IPS DF 6.9 (cell line): Measurements from ENCODE around the gene DIP2C.

Source experiments
- DNase-seq: peaks from one replicate; pipeline ENCODE4 v3.0.0-alpha.2; 2013; ENCODE audit warnings: low read depth, low spot score
- H3K27ac ChIP-seq: one replicate; pipeline ENCODE4 v1.5.1; 2013; ENCODE audit warnings: low read length, control low read depth
- H3K27me3 ChIP-seq: 2 replicates; pipeline ENCODE4 v1.6.1; 2013; ENCODE audit warnings: mild to moderate bottlenecking, low read length; ENCODE audit not compliant: control insufficient read depth, insufficient read depth
- H3K36me3 ChIP-seq: 2 replicates; pipeline ENCODE4 v1.6.1; 2013; ENCODE audit warnings: low read length; ENCODE audit not compliant: control insufficient read depth, insufficient read depth
- H3K4me1 ChIP-seq: 2 replicates; pipeline ENCODE4 v1.6.1; 2013; ENCODE audit warnings: low read length; ENCODE audit not compliant: control insufficient read depth, insufficient read depth
- H3K4me3 ChIP-seq: 2 replicates; pipeline ENCODE4 v1.5.1; 2013; ENCODE audit warnings: mild to moderate bottlenecking, low read length
- H3K9me3 ChIP-seq: 2 replicates; pipeline ENCODE4 v1.6.1; 2013; ENCODE audit warnings: low read length, inconsistent platforms; ENCODE audit not compliant: control insufficient read depth, insufficient read depth
- WGBS: extraction: QIAGEN DNeasy Blood & Tissue Kit; methylation state at CpG from one replicate; pipeline ENCODE4 v1.1.7; 2013; ENCODE audit warnings: mixed read lengths, missing lambda C conversion rate; ENCODE audit not compliant: insufficient read length, insufficient coverage; 5-methylcytosine and 5-hydroxymethylcytosine counted together

DIP2C gene

GRCh38 chr10:494149-494542, 195.3 kb downstream of the DIP2C start:
- no peaks in the 10 kb centered on the region for H3K27me3 ChIP-seq
- WGBS, result no CpG with 5 or more reads among the region's 5 CpGs

GRCh38 chr10:493391-494148, 195.9 kb downstream of the DIP2C start:
- Histone ChIP-seq H3K4me1 (no peaks in the 10 kb centered on the region; the same call in 1 of the 2 replicates), H3K9me3 (no peaks in the 10 kb centered on the region), H3K4me3 (no peak overlapping the region), H3K36me3 (no peaks in the 10 kb centered on the region), H3K27ac (no peak overlapping the region), H3K27me3 (no peaks in the 10 kb centered on the region)
- WGBS, result no CpG with 5 or more reads among the region's 21 CpGs
- DNase-seq, result no peak

More at GRCh38 chr10:494149-494542, 195.3 kb downstream of the DIP2C start:
- no peak for DNase-seq
- H3K4me3 ChIP-seq, result no peak overlapping the region
- no peaks in the 10 kb centered on the region for H3K36me3 ChIP-seq
- H3K4me1 ChIP-seq, result no peaks in the 10 kb centered on the region; the same call in 1 of the 2 replicates
- H3K9me3 ChIP-seq, result no peaks in the 10 kb centered on the region
- H3K27ac ChIP-seq, result no peak overlapping the region

GRCh38 chr10:492836-493235, 196.6 kb downstream of the DIP2C start:
- Histone ChIP-seq H3K36me3 (no peaks in the 10 kb centered on the region), H3K4me1 (peaks cover 1% of the 10 kb centered on the region; the same call in 1 of the 2 replicates), H3K27me3 (no peaks in the 10 kb centered on the region), H3K27ac (no peak overlapping the region), H3K9me3 (no peaks in the 10 kb centered on the region), H3K4me3 (no peak overlapping the region)
- no peak for DNase-seq
- no CpG with 5 or more reads among the region's 10 CpGs for WGBS

GRCh38 chr10:491667-492424, 197.6 kb downstream of the DIP2C start:
- H3K27ac ChIP-seq, result no peak overlapping the region
- no peak overlapping the region for H3K4me3 ChIP-seq
- no peaks in the 10 kb centered on the region for H3K9me3 ChIP-seq
- no peaks in the 10 kb centered on the region for H3K27me3 ChIP-seq
- peaks cover 1% of the 10 kb centered on the region; the same call in 1 of the 2 replicates for H3K4me1 ChIP-seq
- no peaks in the 10 kb centered on the region for H3K36me3 ChIP-seq
- DNase-seq, result no peak
- no CpG with 5 or more reads among the region's 16 CpGs for WGBS

GRCh38 chr10:490891-491571, 198.4 kb downstream of the DIP2C start:
- Histone ChIP-seq H3K4me3 (no peak overlapping the region), H3K36me3 (no peaks in the 10 kb centered on the region), H3K27ac (no peak overlapping the region), H3K27me3 (no peaks in the 10 kb centered on the region), H3K4me1 (peaks cover 1% of the 10 kb centered on the region; the same call in 1 of the 2 replicates), H3K9me3 (no peaks in the 10 kb centered on the region)
- no peak for DNase-seq
- no CpG with 5 or more reads among the region's 23 CpGs for WGBS

GRCh38 chr10:490256-490655, 199.2 kb downstream of the DIP2C start:
- Histone ChIP-seq H3K27ac (no peak overlapping the region), H3K36me3 (no peaks in the 10 kb centered on the region), H3K9me3 (no peaks in the 10 kb centered on the region), H3K4me3 (no peak overlapping the region), H3K27me3 (no peaks in the 10 kb centered on the region), H3K4me1 (peaks cover 1% of the 10 kb centered on the region; the same call in 1 of the 2 replicates)
- WGBS, result no CpG with 5 or more reads among the region's 16 CpGs
- DNase-seq, result no peak

GRCh38 chr10:489330-489729, 200.1 kb downstream of the DIP2C start:
- no peaks in the 10 kb centered on the region for H3K27me3 ChIP-seq
- peaks cover 4% of the 10 kb centered on the region; the same call in 1 of the 2 replicates for H3K4me1 ChIP-seq
- DNase-seq, result no peak
- no peaks in the 10 kb centered on the region for H3K36me3 ChIP-seq
- no peak overlapping the region for H3K4me3 ChIP-seq
- WGBS, result no CpG with 5 or more reads among the region's 11 CpGs
- H3K9me3 ChIP-seq, result no peaks in the 10 kb centered on the region
- H3K27ac ChIP-seq, result no peak overlapping the region

GRCh38 chr10:488933-489215, 200.6 kb downstream of the DIP2C start:
- Histone ChIP-seq H3K4me1 (peaks cover 4% of the 10 kb centered on the region; the same call in 1 of the 2 replicates), H3K36me3 (no peaks in the 10 kb centered on the region), H3K27me3 (no peaks in the 10 kb centered on the region), H3K27ac (no peak overlapping the region), H3K4me3 (no peak overlapping the region), H3K9me3 (no peaks in the 10 kb centered on the region)
- no CpG with 5 or more reads among the region's 11 CpGs for WGBS
- no peak for DNase-seq

GRCh38 chr10:488081-488932, 201.2 kb downstream of the DIP2C start:
- no peak for DNase-seq
- no CpG with 5 or more reads among the region's 21 CpGs for WGBS
- no peaks in the 10 kb centered on the region for H3K9me3 ChIP-seq
- no peak overlapping the region for H3K4me3 ChIP-seq
- no peaks in the 10 kb centered on the region for H3K36me3 ChIP-seq
- peaks cover 4% of the 10 kb centered on the region; the same call in 1 of the 2 replicates for H3K4me1 ChIP-seq
- no peak overlapping the region for H3K27ac ChIP-seq
- no peaks in the 10 kb centered on the region for H3K27me3 ChIP-seq
